ENCODE results near the gene FALEC.

GRCh38 chr1:150545486-150546032 is 30.0 kb downstream of the FALEC start:
- TF ChIP-seq POLR2A (IDR thresholded peaks at IDR 0.05) (no peak), CTCF (IDR thresholded peaks at IDR 0.05) (no peak)

Measured in vagina (tissue), 2 donors.